Measurements from ENCODE around the gene GRM8. TPM values are rescaled to one million over a fixed set of nuclear protein-coding genes. Genes with fewer than 3 reads are reported as not detected.

The GRM8 gene
- polyA plus RNA-seq, 1 donor from 2014 or later: 1.5 TPM

- Histone ChIP-seq H3K9me2 (ENCODE audit: insufficient read depth, low read length) (no peaks in the 10 kb centered on the region), H3K27me3 (ENCODE audit: insufficient read depth, low read depth, low read length) (no peaks in the 10 kb centered on the region), H3K4me2 (ENCODE audit: low read length) (no peak overlapping the region), H3F3A (ENCODE audit: insufficient read depth, low read length, poor library complexity, severe bottlenecking) (no peaks in the 10 kb centered on the region), H3K27ac (ENCODE audit: low read length) (no peak overlapping the region), H4K20me1 (ENCODE audit: insufficient read depth) (no peaks in the 10 kb centered on the region), H2AFZ (ENCODE audit: low read depth, low read length) (no peak overlapping the region), H3K36me3 (ENCODE audit: insufficient read depth, low read length) (no peaks in the 10 kb centered on the region), H3K79me2 (replicated peaks; ENCODE audit: insufficient read depth, low read length) (no peaks in the 10 kb centered on the region), H3K4me3 (ENCODE audit: low read length) (no peak overlapping the region), H3K9me3 (ENCODE audit: low read length) (no peaks in the 10 kb centered on the region), H3K9ac (ENCODE audit: low read length) (no peak overlapping the region)
- TF ChIP-seq MXI1 (conservative IDR thresholded peaks at IDR 0.05; ENCODE audit: poor library complexity, severe bottlenecking): no peak
- no peak for TF ChIP-seq REST (IDR thresholded peaks at IDR 0.05; ENCODE audit: borderline replicate concordance)
- no peak for TF ChIP-seq RAD21 (conservative IDR thresholded peaks at IDR 0.05)
- no peak for TF ChIP-seq CTCF (IDR thresholded peaks at IDR 0.05; ENCODE audit: poor library complexity, severe bottlenecking)
- no peak for TF ChIP-seq POLR2AphosphoS5 (IDR thresholded peaks at IDR 0.05)
- no peak for TF ChIP-seq TAF1 (IDR thresholded peaks at IDR 0.05; ENCODE audit: low read depth)
- no peak for TF ChIP-seq EZH2 (IDR thresholded peaks at IDR 0.05; ENCODE audit: borderline replicate concordance, insufficient read depth, low read length, poor library complexity, severe bottlenecking)
- no peak for TF ChIP-seq SMC3 (conservative IDR thresholded peaks at IDR 0.05; ENCODE audit: poor library complexity)
- no peak for TF ChIP-seq EP300 (conservative IDR thresholded peaks at IDR 0.05; ENCODE audit: poor library complexity, severe bottlenecking)
Measured at GRCh38 chr7:127187740-127188139, 65.0 kb downstream of the GRM8 start.

- Histone ChIP-seq H3K27ac (ENCODE audit: low read length) (no peak overlapping the region), H2AFZ (ENCODE audit: low read depth, low read length) (no peak overlapping the region), H3K9ac (ENCODE audit: low read length) (no peak overlapping the region), H3F3A (ENCODE audit: insufficient read depth, low read length, poor library complexity, severe bottlenecking) (no peaks in the 10 kb centered on the region), H4K20me1 (ENCODE audit: insufficient read depth) (no peaks in the 10 kb centered on the region), H3K9me3 (ENCODE audit: low read length) (no peaks in the 10 kb centered on the region), H3K4me3 (ENCODE audit: low read length) (no peak overlapping the region), H3K79me2 (replicated peaks; ENCODE audit: insufficient read depth, low read length) (no peaks in the 10 kb centered on the region), H3K9me2 (ENCODE audit: insufficient read depth, low read length) (no peaks in the 10 kb centered on the region), H3K36me3 (ENCODE audit: insufficient read depth, low read length) (no peaks in the 10 kb centered on the region), H3K4me2 (ENCODE audit: low read length) (no peak overlapping the region), H3K27me3 (ENCODE audit: insufficient read depth, low read depth, low read length) (no peaks in the 10 kb centered on the region)
- TF ChIP-seq CTCF (IDR thresholded peaks at IDR 0.05; ENCODE audit: poor library complexity, severe bottlenecking) (no peak), EZH2 (IDR thresholded peaks at IDR 0.05; ENCODE audit: borderline replicate concordance, insufficient read depth, low read length, poor library complexity, severe bottlenecking) (no peak), TAF1 (IDR thresholded peaks at IDR 0.05; ENCODE audit: low read depth) (no peak), SMC3 (conservative IDR thresholded peaks at IDR 0.05; ENCODE audit: poor library complexity) (no peak), POLR2AphosphoS5 (IDR thresholded peaks at IDR 0.05) (no peak)
Measured at GRCh38 chr7:127186686-127187085, 66.1 kb downstream of the GRM8 start.

Measured in neural cell (in vitro differentiated cells).